Measurements from ENCODE around the gene RUNX1.

DNA sequence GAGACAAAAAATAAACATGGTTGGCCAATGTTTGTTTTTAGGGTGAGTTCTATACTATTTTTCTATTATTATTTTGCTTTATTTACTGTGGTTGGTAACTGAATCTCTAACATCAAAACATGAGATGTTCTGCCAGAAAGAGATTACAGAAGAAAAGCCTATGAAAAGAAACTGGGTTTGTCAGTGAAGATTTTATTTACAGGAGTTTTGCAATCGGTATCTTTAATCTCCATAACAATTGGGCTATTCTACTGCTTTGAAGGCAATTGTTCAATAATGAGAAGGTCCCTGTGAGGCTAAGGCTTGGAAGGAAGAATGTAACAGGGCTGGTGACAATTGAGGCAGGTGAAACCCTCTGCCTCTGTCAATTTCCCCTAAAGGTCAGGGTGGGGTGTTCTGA is 224.8 kb downstream of the RUNX1 start:
- no peak for TF ChIP-seq POLR2A (IDR thresholded peaks at IDR 0.05)
- TF ChIP-seq, protein P1, sequence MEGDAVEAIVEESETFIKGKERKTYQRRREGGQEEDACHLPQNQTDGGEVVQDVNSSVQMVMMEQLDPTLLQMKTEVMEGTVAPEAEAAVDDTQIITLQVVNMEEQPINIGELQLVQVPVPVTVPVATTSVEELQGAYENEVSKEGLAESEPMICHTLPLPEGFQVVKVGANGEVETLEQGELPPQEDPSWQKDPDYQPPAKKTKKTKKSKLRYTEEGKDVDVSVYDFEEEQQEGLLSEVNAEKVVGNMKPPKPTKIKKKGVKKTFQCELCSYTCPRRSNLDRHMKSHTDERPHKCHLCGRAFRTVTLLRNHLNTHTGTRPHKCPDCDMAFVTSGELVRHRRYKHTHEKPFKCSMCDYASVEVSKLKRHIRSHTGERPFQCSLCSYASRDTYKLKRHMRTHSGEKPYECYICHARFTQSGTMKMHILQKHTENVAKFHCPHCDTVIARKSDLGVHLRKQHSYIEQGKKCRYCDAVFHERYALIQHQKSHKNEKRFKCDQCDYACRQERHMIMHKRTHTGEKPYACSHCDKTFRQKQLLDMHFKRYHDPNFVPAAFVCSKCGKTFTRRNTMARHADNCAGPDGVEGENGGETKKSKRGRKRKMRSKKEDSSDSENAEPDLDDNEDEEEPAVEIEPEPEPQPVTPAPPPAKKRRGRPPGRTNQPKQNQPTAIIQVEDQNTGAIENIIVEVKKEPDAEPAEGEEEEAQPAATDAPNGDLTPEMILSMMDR (IDR thresholded peaks at IDR 0.05 in 8 of 11, conservative IDR thresholded peaks at IDR 0.05 in 3 of 11): no peak

Data from spleen (tissue), 7 donors.